Adrenal gland (tissue), 12 donors: ENCODE data around the gene RNASE7. TPM values are rescaled to one million over a fixed set of nuclear protein-coding genes. Genes with fewer than 3 reads are reported as not detected.

Experiments
- DNase-seq, 7 donors: peaks; one replicate each; pipeline ENCODE4 v3.0.0-alpha.2; 2019 to 2020
- H3K27ac ChIP-seq, 5 donors: fragments of 200-600 bp; sonication (generic) in 4 of 5; 1 replicate in 3 of 5; 2 replicates in 2 of 5; pipeline versions ENCODE4 v1.5.1 to v1.8.0; 2016 to 2020; ENCODE audit warnings: mild to moderate bottlenecking in 1 of 5
- H3K27me3 ChIP-seq: fragments of 200-600 bp; 2 replicates; pipeline ENCODE4 v1.8.0; 2021
- H3K36me3 ChIP-seq, 2 donors: fragments of 200-600 bp; replicated peaks in 1 of 2; 1 replicate in 1 of 2; 2 replicates in 1 of 2; pipeline versions ENCODE4 v1.5.1 to v1.8.0; 2018 to 2022
- H3K4me1 ChIP-seq, 2 donors: fragments of 200-600 bp; replicated peaks in 1 of 2; 1 replicate in 1 of 2; 2 replicates in 1 of 2; pipeline versions ENCODE4 v1.5.1 to v1.8.0; 2018 to 2021
- H3K4me3 ChIP-seq, 4 donors: fragments of 200-600 bp; sonication (generic) in 3 of 4; one replicate each; pipeline ENCODE4 v1.5.1; 2016 to 2018
- H3K9me3 ChIP-seq, 3 donors: fragments of 200-600 bp; sonication (generic) in 1 of 3; replicated peaks in 1 of 3; 1 replicate in 2 of 3; 2 replicates in 1 of 3; pipeline versions ENCODE4 v1.5.1 to v1.8.0; 2016 to 2021
- CTCF ChIP-seq, 6 experiments: fragments of 450-650 bp in 4 of 6; fragments of 200-600 bp in 2 of 6; sonication (generic) in 1 of 6; IDR thresholded peaks; 1 replicate in 5 of 6; 2 replicates in 1 of 6; pipeline versions ENCODE4 v1.5.1 to v1.8.0; 2016 to 2021; ENCODE audit warnings: antibody characterized with exemption in 6 of 6, mild to moderate bottlenecking in 2 of 6, moderate library complexity in 1 of 6
- POLR2A ChIP-seq, 2 donors: fragments of 450-650 bp; IDR thresholded peaks; one replicate each; pipeline ENCODE4 v1.6.1; 2017; ENCODE audit warnings: antibody characterized with exemption in 2 of 2, mild to moderate bottlenecking in 2 of 2, moderate library complexity in 1 of 2
- WGBS, 4 donors: extraction: QIAGEN DNeasy Blood & Tissue Kit in 2 of 4; methylation state at CpG; one replicate each; pipeline versions ENCODE4 v1.1.5 to v1.1.7; 2013 to 2017; 5-methylcytosine and 5-hydroxymethylcytosine counted together
- intact Hi-C, 2 donors: fragments of 100-400 bp; cut with DNase I; formaldehyde crosslinking; loops; one replicate each; pipeline versions ENCODE4 v1.14.1 to v1.15.0; 2022 to 2023
- polyA plus RNA-seq, 3 donors: library from polyadenylated mRNA; stranded (reverse); fragments of 200-250 nt in 2 of 3; fragments of 350-450 nt in 1 of 3; fragmentation: Illumina TruSeq in 1 of 3; extraction: RNeasy Lipid Tissue Mini Kit (QIAGEN cat#74804) in 1 of 3; gene quantifications; one replicate each; pipeline ENCODE4 v1.2.3, GENCODE V29; 2013 to 2014
- total RNA-seq, 9 donors: library from RNA; depleted of rRNA in 4 of 9; stranded (reverse); fragments of >200 nt in 4 of 9; fragments of 120-200 nt in 1 of 9; fragmentation: NEBNext Ultra II Directional in 1 of 9; extraction: Animal tissue kit (Norgen Biotek cat#: 25700) in 1 of 9; gene quantifications; one replicate each; pipeline versions ENCODE4 v1.1.0 to v1.2.4, GENCODE V29; 2013 to 2023
- donor health status: healthy with polysubstance abuse.
- donor health status: Bipolar disorder and iron deficiency.
- donor health status: DM: yes; HTN: yes; CAD: no.
- donor health status: DM: no; HTN: no; CAD: no.
- donor health status: DM: no; HTN: no; CAD: no.
- donor health status: DM: yes; HTN: yes; CAD: no.

RNASE7 gene
- total and polyA plus RNA-seq, 12 donors = 0.20 to 0.34 TPM; not detected in 10

GRCh38 chr14:21070610-21071224 lies 28.6 kb downstream of the RNASE7 start:
- 0 to 1% (median 1%) methylated on average over 20 to 23 of the region's 23 CpGs for WGBS, 4 donors
- DNase-seq = peak; percentile 43 to 65 (median 55)
- TF ChIP-seq POLR2A (IDR thresholded peaks at IDR 0.05) (no peak), CTCF (IDR thresholded peaks at IDR 0.05) (no peak)

GRCh38 chr14:21071225-21072030 lies 29.3 kb downstream of the RNASE7 start:
- 0 to 1% (median 0%) methylated on average over 1 to 37 of the region's 37 CpGs for WGBS, 4 donors
- DNase-seq = peak; percentile 84 to 93 (median 90)

More at GRCh38 chr14:21070610-21071224, 28.6 kb downstream of the RNASE7 start:
- peaks cover 25 to 29% of the 10 kb centered on the region in 2 donors for H3K4me1 ChIP-seq
- H3K36me3 ChIP-seq = peaks cover 0 to 29% of the 10 kb centered on the region in 2 donors
- intact Hi-C loops = no loop called here
- peak overlapping the region; percentile 14 to 88 (median 58) for H3K4me3 ChIP-seq
- peak overlapping the region; percentile 43 to 93 (median 85) for H3K27ac ChIP-seq
- H3K9me3 ChIP-seq = no peaks in the 10 kb centered on the region
- no peaks in the 10 kb centered on the region for H3K27me3 ChIP-seq

GRCh38 chr14:21072031-21072473 lies 29.9 kb downstream of the RNASE7 start:
- H3K36me3 ChIP-seq = peaks cover 0 to 42% of the 10 kb centered on the region in 2 donors
- peak overlapping the region in 3 of 4 donors; percentile 58 to 88 (median 67) for H3K4me3 ChIP-seq
- H3K27ac ChIP-seq = peak overlapping the region; percentile 43 to 93 (median 85)
- peak in 2 of 7 donors; percentile 29 to 44 for DNase-seq
- TF ChIP-seq CTCF (IDR thresholded peaks at IDR 0.05) (peak in 3 of 6 experiments; percentile 11 to 24 (median 12)), POLR2A (IDR thresholded peaks at IDR 0.05) (no peak)
- H3K4me1 ChIP-seq = peaks cover 25 to 29% of the 10 kb centered on the region in 2 donors
- intact Hi-C loops = no loop called here
- no peaks in the 10 kb centered on the region for H3K27me3 ChIP-seq
- no peaks in the 10 kb centered on the region for H3K9me3 ChIP-seq
- 9 to 17% (median 11%) methylated on average over 4 of the region's 4 CpGs for WGBS, 4 donors

More at GRCh38 chr14:21071225-21072030, 29.3 kb downstream of the RNASE7 start:
- Histone ChIP-seq H3K36me3 (peaks cover 0 to 36% of the 10 kb centered on the region in 2 donors), H3K27ac (peak overlapping the region; percentile 43 to 93 (median 85)), H3K9me3 (no peaks in the 10 kb centered on the region), H3K4me3 (peak overlapping the region; percentile 49 to 88 (median 62)), H3K4me1 (peaks cover 25 to 29% of the 10 kb centered on the region in 2 donors), H3K27me3 (no peaks in the 10 kb centered on the region)
- intact Hi-C loops = no loop called here
- TF ChIP-seq POLR2A (IDR thresholded peaks at IDR 0.05) (peak in 1 of 2 donors; percentile 71), CTCF (IDR thresholded peaks at IDR 0.05) (peak in 1 of 6 experiments; percentile 16)

GRCh38 chr14:21072781-21073339 lies 30.7 kb downstream of the RNASE7 start:
- Histone ChIP-seq H3K9me3 (no peaks in the 10 kb centered on the region), H3K27ac (peak overlapping the region in 3 of 5 donors; percentile 85 to 93 (median 90))
- 54 to 74% (median 70%) methylated on average over 1 to 9 of the region's 9 CpGs for WGBS, 4 donors

More at GRCh38 chr14:21072781-21073339, 30.7 kb downstream of the RNASE7 start:
- Histone ChIP-seq H3K36me3 (peaks cover 0 to 50% of the 10 kb centered on the region in 2 donors), H3K27me3 (no peaks in the 10 kb centered on the region), H3K4me1 (peaks cover 25 to 34% of the 10 kb centered on the region in 2 donors), H3K4me3 (no peak overlapping the region)
- DNase-seq = peak in 1 of 7 donors; percentile 33
- intact Hi-C loops = no loop called here
- TF ChIP-seq CTCF (IDR thresholded peaks at IDR 0.05) (no peak), POLR2A (IDR thresholded peaks at IDR 0.05) (no peak)
